GDM1 (cell line): ENCODE results near the gene PHPT1.

Experiments
- DNase-seq: peaks from one replicate; lab custom pipeline; 2025; lab: John Stamatoyannopoulos, UW

Gene PHPT1

GRCh38 chr9:136847826-136848392 is 1.3 kb upstream of the PHPT1 start:
- peak; percentile 70 for DNase-seq

- DNase-seq: no peak
Observed at GRCh38 chr9:136848393-136849037, 694 bp upstream of the PHPT1 start.

GRCh38 chr9:136849960-136850865 is 1.0 kb downstream of the PHPT1 start:
- DNase-seq: no peak

GRCh38 chr9:136850866-136851775 is 1.9 kb downstream of the PHPT1 start:
- no peak for DNase-seq

GRCh38 chr9:136851941-136852663 is 2.9 kb downstream of the PHPT1 start, which contains the start of gene MAMDC4:
MAMDC4 (plus strand) TSS chr9:136852346; CDS start chr9:136852417, 71 bp downstream.
- DNase-seq: no peak

GRCh38 chr9:136852664-136853595 is 3.7 kb downstream of the PHPT1 start:
- DNase-seq: no peak

GRCh38 chr9:136853596-136854112 is 4.4 kb downstream of the PHPT1 start:
- DNase-seq: no peak

- no peak for DNase-seq
Observed at GRCh38 chr9:136854113-136854841, 5.1 kb downstream of the PHPT1 start.

- DNase-seq: no peak
Observed at GRCh38 chr9:136854842-136855460, 5.7 kb downstream of the PHPT1 start.

- DNase-seq: no peak
Observed at GRCh38 chr9:136855461-136856078, 6.4 kb downstream of the PHPT1 start.

- DNase-seq: no peak
Observed at GRCh38 chr9:136856079-136856476, 6.9 kb downstream of the PHPT1 start.

GRCh38 chr9:136856541-136857141 is 7.4 kb downstream of the PHPT1 start:
- DNase-seq: no peak

- DNase-seq: no peak
Observed at GRCh38 chr9:136857166-136857565, 8.0 kb downstream of the PHPT1 start.

GRCh38 chr9:136857581-136858412 is 8.6 kb downstream of the PHPT1 start:
- DNase-seq: no peak

- DNase-seq: no peak
Observed at GRCh38 chr9:136858452-136858843, 9.2 kb downstream of the PHPT1 start.

GRCh38 chr9:136858844-136859757 is 9.9 kb downstream of the PHPT1 start:
- DNase-seq: no peak
